K562 (cell line): ENCODE measurements around the gene KLB. TPM values are rescaled to one million over a fixed set of nuclear protein-coding genes. Genes with fewer than 3 reads are reported as not detected.

Experiments used
- ATAC-seq: fragments of 200-7000 bp; cut with Tn5 transposase; 3 replicates; pipeline ENCODE4 v1.9.1; 2020; ENCODE audit warnings: moderate library complexity
- BruUV-seq: library from RNA; stranded (reverse); fragments of 400-500 nt; replicated peaks from 2 replicates; lab custom pipeline; 2021; lab: Mats Ljungman, UMichigan
- CTCF ChIA-PET: fragments of 300-600 bp; formaldehyde crosslinking; extraction: SDS; loops from one replicate; lab custom pipeline; 2021; ENCODE audit warnings: low intra/inter-chr PET ratio; lab: Yijun Ruan, JAX
- POLR2A ChIA-PET: fragments of 300-600, 350-650 bp; sonication (Branson Sonifier 250); formaldehyde crosslinking; extraction: SDS; loops from one replicate; lab custom pipeline; 2021; ENCODE audit warnings: antibody characterized with exemption, inconsistent platforms; lab: Yijun Ruan, JAX
- DNase-seq, 4 experiments: peaks; one replicate each; pipeline versions ENCODE4 v3.0.0 to v3.0.0-alpha.2; 2011 to 2018; ENCODE audit warnings: low spot score in 3 of 4, mixed read lengths in 3 of 4; ENCODE audit errors: extremely low read depth in 1 of 4
- FAIRE-seq: peaks from 2 replicates; lab custom pipeline; 2011; peaks lifted over from hg19 to GRCh38; lab: Jason Lieb, UNC
- H2AFZ ChIP-seq: 2 replicates; pipeline ENCODE4 v1.6.0; 2011; ENCODE audit warnings: low read depth, low read length, control low read depth, inconsistent platforms
- H3K27ac ChIP-seq: fragments of 200-600 bp; 3 replicates; pipeline ENCODE4 v1.8.0; 2011; ENCODE audit warnings: low read depth, mild to moderate bottlenecking, control low read depth, inconsistent platforms, low read length, moderate library complexity, mixed read lengths; ENCODE audit errors: extremely low read depth
- H3K27me3 ChIP-seq, 2 experiments: fragments of 300-600 bp in 1 of 2; 2 replicates in 1 of 2; 3 replicates in 1 of 2; pipeline versions ENCODE4 v1.6.0 to v1.8.0; 2011; ENCODE audit warnings: inconsistent platforms in 2 of 2, low read length in 2 of 2, mild to moderate bottlenecking in 1 of 2, mixed read lengths in 1 of 2, moderate library complexity in 1 of 2; ENCODE audit not compliant: control insufficient read depth in 2 of 2, insufficient read depth in 2 of 2
- H3K36me3 ChIP-seq: fragments of 300-600 bp; 3 replicates; pipeline ENCODE4 v1.8.0; 2011; ENCODE audit warnings: mild to moderate bottlenecking, low read length, inconsistent platforms; ENCODE audit not compliant: control insufficient read depth, insufficient read depth
- H3K4me1 ChIP-seq, 2 experiments: fragments of 200-600 bp in 1 of 2; replicated peaks in 1 of 2; 2 replicates in 1 of 2; 3 replicates in 1 of 2; pipeline versions ENCODE4 v1.5.1 to v1.8.0; 2011; ENCODE audit warnings: inconsistent platforms in 2 of 2, low read length in 2 of 2, mild to moderate bottlenecking in 1 of 2, mixed read lengths in 1 of 2, moderate library complexity in 1 of 2; ENCODE audit not compliant: control insufficient read depth in 2 of 2, insufficient read depth in 2 of 2
- H3K4me2 ChIP-seq: 2 replicates; pipeline ENCODE4 v1.6.1; 2011; ENCODE audit warnings: low read length, control low read depth, inconsistent platforms, mixed read lengths; ENCODE audit not compliant: insufficient read depth
- H3K4me3 ChIP-seq: fragments of 200-600 bp; sonication (generic), shearing (Covaris generic); 2 replicates; pipeline ENCODE4 v1.5.1; 2016; ENCODE audit warnings: control low read depth, inconsistent platforms
- H3K79me2 ChIP-seq: fragments of 200-600 bp; 3 replicates; pipeline ENCODE4 v1.8.0; 2011; ENCODE audit warnings: low read length, inconsistent platforms; ENCODE audit not compliant: control insufficient read depth, insufficient read depth
- H3K9ac ChIP-seq, 2 experiments: 2 replicates each; pipeline versions ENCODE4 v1.6.0 to v1.6.1; 2011; ENCODE audit warnings: low read depth in 2 of 2, low read length in 2 of 2, control low read depth in 1 of 2, inconsistent platforms in 1 of 2, mild to moderate bottlenecking in 1 of 2, mixed read lengths in 1 of 2; ENCODE audit not compliant: insufficient read depth in 1 of 2
- H3K9me1 ChIP-seq: one replicate; pipeline ENCODE4 v1.6.0; 2011; ENCODE audit warnings: inconsistent platforms, mild to moderate bottlenecking, low read length, moderate library complexity; ENCODE audit not compliant: control insufficient read depth, insufficient read depth
- H3K9me3 ChIP-seq: replicated peaks from 2 replicates; pipeline ENCODE4 v1.5.1; 2011; ENCODE audit warnings: low read depth, low read length, inconsistent platforms; ENCODE audit not compliant: control insufficient read depth, insufficient read depth
- H4K20me1 ChIP-seq: replicated peaks from 2 replicates; pipeline ENCODE4 v1.6.1; 2011; ENCODE audit warnings: low read length, inconsistent platforms, mixed read lengths; ENCODE audit not compliant: control insufficient read depth, insufficient read depth
- BCLAF1 ChIP-seq, 2 experiments: fragments of 450-650 bp in 1 of 2; IDR thresholded peaks; 2 replicates each; pipeline ENCODE4 v1.6.1; 2011 to 2017; ENCODE audit warnings: low read depth in 2 of 2, antibody characterized with exemption in 1 of 2, borderline replicate concordance in 1 of 2, low read length in 1 of 2, mild to moderate bottlenecking in 1 of 2, mixed read lengths in 1 of 2; ENCODE audit not compliant: control insufficient read depth in 1 of 2
- CBFA2T2 ChIP-seq: fragments of 450-650 bp; conservative IDR thresholded peaks from 2 replicates; pipeline ENCODE4 v1.6.1; 2017; ENCODE audit warnings: mild to moderate bottlenecking
- CBFB ChIP-seq: sonication (generic); formaldehyde crosslinking; IDR thresholded peaks from 2 replicates; pipeline ENCODE4 v1.4.0; 2020; ENCODE audit warnings: mild to moderate bottlenecking, missing genetic modification reagents
- CTCFL ChIP-seq: IDR thresholded peaks from 2 replicates; pipeline ENCODE4 v1.6.1; 2011; ENCODE audit warnings: borderline replicate concordance, low read depth, mild to moderate bottlenecking, moderate library complexity, low read length; ENCODE audit not compliant: insufficient read depth, poor library complexity, severe bottlenecking
- HDAC6 ChIP-seq: IDR thresholded peaks from 2 replicates; pipeline ENCODE4 v1.6.1; 2012; ENCODE audit warnings: low read depth, mild to moderate bottlenecking, control low read depth, inconsistent platforms, low read length, moderate library complexity
- IFI16 ChIP-seq: fragments of 250-450 bp; sonication (Bioruptor Pico); IDR thresholded peaks from 2 replicates; pipeline ENCODE4 v2.1.2; 2022; ENCODE audit warnings: mild to moderate bottlenecking, inconsistent platforms
- KDM2B ChIP-seq: fragments of 250-450 bp; sonication (Bioruptor Pico); IDR thresholded peaks from 2 replicates; pipeline ENCODE4 v1.8.0; 2021; ENCODE audit warnings: mild to moderate bottlenecking, moderate library complexity
- POLR2G ChIP-seq: fragments of 200-400 bp; formaldehyde crosslinking; IDR thresholded peaks from 2 replicates; pipeline ENCODE4 v1.6.1; 2017; ENCODE audit warnings: low read depth, mild to moderate bottlenecking, antibody characterized with exemption, low read length, moderate library complexity
- RBFOX2 ChIP-seq: fragments of 200-400 bp; formaldehyde crosslinking; IDR thresholded peaks from 2 replicates; pipeline ENCODE4 v1.6.1; 2017; ENCODE audit warnings: low read depth, mild to moderate bottlenecking, low read length, moderate library complexity
- RBM14 ChIP-seq: fragments of 200-400 bp; formaldehyde crosslinking; IDR thresholded peaks from 2 replicates; pipeline ENCODE4 v1.6.1; 2018; ENCODE audit warnings: low read depth, mild to moderate bottlenecking, low read length, moderate library complexity, borderline replicate concordance; ENCODE audit not compliant: insufficient read depth
- RBM25 ChIP-seq: fragments of 200-400 bp; formaldehyde crosslinking; IDR thresholded peaks from 2 replicates; pipeline ENCODE4 v1.6.1; 2018; ENCODE audit warnings: low read length, low read depth, moderate library complexity; ENCODE audit not compliant: severe bottlenecking
- TCF3 ChIP-seq: sonication (generic); formaldehyde crosslinking; IDR thresholded peaks from 2 replicates; pipeline ENCODE4 v1.4.0; 2020; ENCODE audit warnings: mild to moderate bottlenecking, missing genetic modification reagents
- WGBS: fragments of 100-300 bp; shearing (Covaris generic); methylation state at CpG from one replicate; pipeline ENCODE4 v1.1.6; 2016; ENCODE audit warnings: low coverage, mixed read lengths; ENCODE audit not compliant: insufficient coverage; ENCODE audit errors: missing lambda C conversion rate; 5-methylcytosine and 5-hydroxymethylcytosine counted together
- in situ Hi-C: fragments of 300-500 bp; cut with MboI; formaldehyde crosslinking; loops from 4 replicates; pipeline ENCODE4 v1.15.0; 2018; ENCODE audit warnings: inconsistent platforms, mixed read lengths
- intact Hi-C: fragments of 100-400 bp; cut with micrococcal nuclease; formaldehyde crosslinking; loops from 2 replicates; pipeline ENCODE4 v1.14.2; 2022
- polyA plus RNA-seq, 8 experiments: library from polyadenylated mRNA; depleted of rRNA in 4 of 8; stranded (reverse) in 5 of 8; unstranded in 3 of 8; fragments of >200 nt; fragmentation: Nextera tagmentation in 2 of 8; fragmentation: Illumina TruSeq in 1 of 8; extraction: Ambion mirVana in 2 of 8; extraction: Trizol in 1 of 8; gene quantifications; 2 replicates each; pipeline versions ENCODE4 v1.2.1 to v1.2.3, GENCODE V29; 2011 to 2014; ENCODE audit warnings: inconsistent platforms in 1 of 8, missing spikeins in 1 of 8
- total RNA-seq, 7 experiments: library from RNA; depleted of rRNA in 6 of 7; stranded (reverse); fragments of >200 nt in 6 of 7; fragmentation: Illumina TruSeq in 2 of 7; extraction: Trizol in 2 of 7; gene quantifications; 2 replicates each; pipeline versions ENCODE4 v1.2.1 to v1.2.3, GENCODE V29; 2011 to 2021; ENCODE audit warnings: low replicate concordance in 1 of 7
- TF ChIP-seq, protein P1 (sequence below): fragments of 250-450 bp; sonication (Bioruptor Pico); IDR thresholded peaks from 2 replicates; pipeline ENCODE4 v1.5.0; 2022; ENCODE audit warnings: mild to moderate bottlenecking

The KLB gene
- total and polyA plus RNA-seq, 9 of the 15 experiments (the other 6 are each of a cell fraction or from before 2014, with no cell fraction given), result 0.04 to 0.13 TPM; not detected in 7

DNA sequence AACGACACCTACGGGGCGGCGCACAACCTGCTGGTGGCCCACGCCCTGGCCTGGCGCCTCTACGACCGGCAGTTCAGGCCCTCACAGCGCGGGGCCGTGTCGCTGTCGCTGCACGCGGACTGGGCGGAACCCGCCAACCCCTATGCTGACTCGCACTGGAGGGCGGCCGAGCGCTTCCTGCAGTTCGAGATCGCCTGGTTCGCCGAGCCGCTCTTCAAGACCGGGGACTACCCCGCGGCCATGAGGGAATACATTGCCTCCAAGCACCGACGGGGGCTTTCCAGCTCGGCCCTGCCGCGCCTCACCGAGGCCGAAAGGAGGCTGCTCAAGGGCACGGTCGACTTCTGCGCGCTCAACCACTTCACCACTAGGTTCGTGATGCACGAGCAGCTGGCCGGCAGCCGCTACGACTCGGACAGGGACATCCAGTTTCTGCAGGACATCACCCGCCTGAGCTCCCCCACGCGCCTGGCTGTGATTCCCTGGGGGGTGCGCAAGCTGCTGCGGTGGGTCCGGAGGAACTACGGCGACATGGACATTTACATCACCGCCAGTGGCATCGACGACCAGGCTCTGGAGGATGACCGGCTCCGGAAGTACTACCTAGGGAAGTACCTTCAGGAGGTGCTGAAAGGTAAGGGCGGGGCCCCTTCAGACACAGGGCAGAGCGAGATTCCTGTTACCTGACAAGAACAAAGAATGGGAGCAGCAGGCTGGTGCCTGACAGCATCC lies 40.3 kb downstream of the KLB start:
- H2AFZ ChIP-seq, result no peak overlapping the region
- no peak overlapping the region for H3K4me3 ChIP-seq
- ATAC-seq, result no peak
- H3K79me2 ChIP-seq, result no peaks in the 10 kb centered on the region
- no peaks in the 10 kb centered on the region for H4K20me1 ChIP-seq
- in situ Hi-C loops (no loop called here), intact Hi-C loops (no loop called here)
- no peaks in the 10 kb centered on the region for H3K27me3 ChIP-seq
- no peak overlapping the region for H3K4me2 ChIP-seq
- BruUV-seq, result no TSS peak
- CTCF ChIA-PET, result no interaction called here
- no peaks in the 10 kb centered on the region for H3K9me3 ChIP-seq
- no peak overlapping the region for H3K27ac ChIP-seq
- no peak overlapping the region for H3K9ac ChIP-seq
- POLR2A ChIA-PET, result interaction anchor here (0.6 to 1.1 kb wide), 2 partner anchors 12 to 13 kb away, joined by 3 to 4 read pairs; partner anchors contain the start of genes LIAS and RPL9
- WGBS, result 90% methylated on average over 35 of the region's 61 CpGs
- DNase-seq, result no peak
- H3K4me1 ChIP-seq, result peaks cover 0 to 9% of the 10 kb centered on the region in 2 experiments; a peak in 1 of 5 replicates
- FAIRE-seq, result no peak
- peaks cover 21% of the 10 kb centered on the region; the same call in 2 of the 3 replicates for H3K36me3 ChIP-seq
- H3K9me1 ChIP-seq, result no peaks in the 10 kb centered on the region
- TF ChIP-seq RBM25, result no peak
- no peak for TF ChIP-seq KDM2B (CRISPR knock-in tag)
- no peak for TF ChIP-seq HDAC6
- TF ChIP-seq BCLAF1 (IDR thresholded peaks at IDR 0.05; ENCODE audit: borderline replicate concordance in 1 of 2, control insufficient read depth in 1 of 2, low read depth in 2 of 2, low read length in 1 of 2), result no peak
- TF ChIP-seq RBFOX2, result peak; percentile 33; the same call in 1 of the 2 replicates
- TF ChIP-seq CBFB, result no peak
- no peak for TF ChIP-seq CBFA2T2
- no peak for TF ChIP-seq TCF3 (CRISPR knock-in tag)
- TF ChIP-seq, protein P1, sequence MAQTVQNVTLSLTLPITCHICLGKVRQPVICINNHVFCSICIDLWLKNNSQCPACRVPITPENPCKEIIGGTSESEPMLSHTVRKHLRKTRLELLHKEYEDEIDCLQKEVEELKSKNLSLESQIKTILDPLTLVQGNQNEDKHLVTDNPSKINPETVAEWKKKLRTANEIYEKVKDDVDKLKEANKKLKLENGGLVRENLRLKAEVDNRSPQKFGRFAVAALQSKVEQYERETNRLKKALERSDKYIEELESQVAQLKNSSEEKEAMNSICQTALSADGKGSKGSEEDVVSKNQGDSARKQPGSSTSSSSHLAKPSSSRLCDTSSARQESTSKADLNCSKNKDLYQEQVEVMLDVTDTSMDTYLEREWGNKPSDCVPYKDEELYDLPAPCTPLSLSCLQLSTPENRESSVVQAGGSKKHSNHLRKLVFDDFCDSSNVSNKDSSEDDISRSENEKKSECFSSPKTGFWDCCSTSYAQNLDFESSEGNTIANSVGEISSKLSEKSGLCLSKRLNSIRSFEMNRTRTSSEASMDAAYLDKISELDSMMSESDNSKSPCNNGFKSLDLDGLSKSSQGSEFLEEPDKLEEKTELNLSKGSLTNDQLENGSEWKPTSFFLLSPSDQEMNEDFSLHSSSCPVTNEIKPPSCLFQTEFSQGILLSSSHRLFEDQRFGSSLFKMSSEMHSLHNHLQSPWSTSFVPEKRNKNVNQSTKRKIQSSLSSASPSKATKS (CRISPR knock-in tag), result no peak
- TF ChIP-seq CTCFL, result no peak
- TF ChIP-seq RBM14, result no peak
- peak; percentile 33; the same call in 1 of the 2 replicates for TF ChIP-seq POLR2G
- no peak for TF ChIP-seq IFI16 (CRISPR knock-in tag)
